Suppressor macrophage treated with lipopolysaccharide for 4 hours (primary cell): Measurements from ENCODE around the gene TOX2.

Source experiments
- DNase-seq: peaks from one replicate; pipeline ENCODE4 v3.0.0-alpha.2; 2020

The TOX2 gene

DNA sequence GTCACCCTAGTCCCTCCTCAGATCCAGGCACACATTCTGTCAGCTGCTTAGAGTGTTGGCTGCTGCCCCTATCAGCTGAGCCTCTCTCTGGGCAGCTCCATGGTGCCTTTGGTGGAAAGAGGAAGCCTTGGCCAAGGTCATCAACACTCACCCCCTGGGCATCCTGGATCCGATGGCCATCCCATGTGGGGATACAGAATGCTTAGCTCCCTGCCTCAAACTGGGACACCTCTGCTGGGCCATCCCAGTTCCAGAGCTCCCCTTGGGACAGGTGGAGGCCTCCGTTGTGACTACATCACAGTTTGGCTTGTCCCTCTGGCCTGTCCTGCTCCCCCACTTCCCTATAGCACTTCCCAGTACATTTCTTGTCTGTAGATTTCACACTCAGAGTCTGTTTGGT, 45.6 kb downstream of the TOX2 start:
- no peak for DNase-seq

DNA sequence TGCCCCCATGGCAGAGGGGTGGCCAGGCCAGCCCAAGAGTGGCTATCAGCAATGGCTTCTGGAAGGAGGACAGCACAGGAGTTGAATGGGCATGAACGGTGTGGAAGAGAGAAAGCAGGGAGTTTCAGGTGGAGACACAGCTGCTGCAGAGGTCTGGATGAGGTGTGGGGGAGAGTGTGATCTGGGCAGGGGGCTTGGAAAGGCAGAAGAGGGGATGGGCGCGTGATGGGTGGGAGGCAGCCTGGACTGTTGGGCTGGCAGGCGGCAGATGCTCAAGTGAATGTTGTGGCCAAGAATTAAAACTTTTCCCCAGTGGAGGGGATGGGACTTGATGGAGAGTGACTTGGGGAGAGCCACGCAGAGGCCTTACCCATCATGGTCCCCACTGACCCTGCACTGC, 46.5 kb downstream of the TOX2 start:
- DNase-seq: no peak

DNA sequence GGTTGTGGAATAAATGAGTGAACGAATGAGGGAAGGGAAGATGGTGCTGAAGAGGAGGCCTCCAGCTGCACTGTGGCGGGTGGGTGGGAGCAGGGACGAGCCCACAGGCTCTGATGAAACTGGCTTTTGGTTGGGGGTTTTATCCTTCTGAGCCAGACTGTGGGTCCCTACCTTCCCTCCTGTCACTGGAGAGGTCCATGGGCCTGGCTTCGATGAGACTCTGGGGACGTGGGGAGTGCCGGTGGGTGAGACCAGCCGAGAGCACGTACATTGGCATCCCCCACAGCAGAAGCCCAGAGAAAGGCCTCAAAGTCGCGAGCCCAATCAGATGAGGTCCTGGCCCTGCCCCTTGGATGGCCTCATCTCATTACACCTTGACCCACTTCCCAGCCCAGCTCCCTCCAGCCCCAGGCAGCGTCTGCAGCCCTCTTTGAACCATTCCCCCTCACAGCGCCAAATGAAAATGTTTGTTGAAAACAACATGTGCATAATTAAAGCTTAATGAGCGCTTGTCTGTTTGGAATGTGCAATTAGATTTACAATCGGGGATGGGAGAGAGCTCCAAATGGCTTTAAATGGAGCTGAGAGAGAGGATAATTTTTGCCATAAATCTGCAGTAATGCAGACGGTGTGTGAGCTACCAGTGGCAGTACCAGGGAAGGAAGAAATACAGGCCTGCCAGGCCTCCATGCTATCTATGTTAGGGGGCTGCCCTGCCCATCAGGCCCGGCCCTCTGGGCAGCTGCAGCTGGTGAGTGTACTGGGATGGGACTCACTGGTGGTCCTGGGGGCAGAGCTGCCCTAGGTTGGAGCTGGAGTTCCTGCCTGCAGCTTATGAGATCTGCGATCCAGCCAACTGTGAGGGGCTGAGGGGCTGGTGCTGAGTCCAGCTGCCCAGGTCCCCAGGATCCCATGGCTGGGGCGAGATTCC, 47.2 kb downstream of the TOX2 start:
- DNase-seq: no peak

DNA sequence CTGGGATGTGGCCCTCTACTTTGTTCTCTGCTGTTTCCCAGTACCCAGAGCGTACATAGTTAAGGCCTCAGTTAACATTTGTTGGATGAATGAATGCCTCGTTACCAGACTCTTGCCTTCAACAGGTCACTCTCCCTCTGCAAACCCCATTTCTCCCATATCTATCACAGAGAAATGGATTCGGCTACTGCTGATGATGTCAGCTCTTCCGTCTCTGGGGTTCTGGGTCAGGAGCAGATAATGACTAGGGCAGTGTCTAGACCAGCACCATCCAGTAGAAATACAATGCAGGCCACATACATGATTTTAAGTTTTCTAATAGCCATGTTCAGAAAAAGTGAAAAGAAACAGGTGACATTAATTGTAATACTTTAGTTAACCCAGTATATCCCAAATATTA, 47.9 kb downstream of the TOX2 start:
- DNase-seq: no peak

DNA sequence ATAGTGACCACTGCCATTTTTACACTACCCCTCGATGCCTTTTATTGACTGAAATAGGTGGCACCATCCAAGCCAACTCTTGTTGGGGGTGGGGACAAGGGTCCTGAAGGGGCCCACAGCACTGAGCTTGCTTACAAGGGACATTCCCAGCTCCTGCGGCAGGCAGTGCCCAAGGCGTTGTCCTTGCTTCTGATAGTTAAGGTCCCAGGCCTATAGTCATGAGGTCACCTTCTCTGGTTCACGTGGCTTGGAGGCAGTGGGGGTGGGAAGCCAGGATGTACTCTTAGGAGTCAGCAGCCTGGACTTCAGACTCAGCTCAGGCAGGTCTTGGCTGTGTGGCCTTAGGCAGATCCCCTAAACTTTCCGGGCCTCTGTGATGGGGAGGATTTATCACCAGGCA, 48.6 kb downstream of the TOX2 start:
- no peak for DNase-seq

DNA sequence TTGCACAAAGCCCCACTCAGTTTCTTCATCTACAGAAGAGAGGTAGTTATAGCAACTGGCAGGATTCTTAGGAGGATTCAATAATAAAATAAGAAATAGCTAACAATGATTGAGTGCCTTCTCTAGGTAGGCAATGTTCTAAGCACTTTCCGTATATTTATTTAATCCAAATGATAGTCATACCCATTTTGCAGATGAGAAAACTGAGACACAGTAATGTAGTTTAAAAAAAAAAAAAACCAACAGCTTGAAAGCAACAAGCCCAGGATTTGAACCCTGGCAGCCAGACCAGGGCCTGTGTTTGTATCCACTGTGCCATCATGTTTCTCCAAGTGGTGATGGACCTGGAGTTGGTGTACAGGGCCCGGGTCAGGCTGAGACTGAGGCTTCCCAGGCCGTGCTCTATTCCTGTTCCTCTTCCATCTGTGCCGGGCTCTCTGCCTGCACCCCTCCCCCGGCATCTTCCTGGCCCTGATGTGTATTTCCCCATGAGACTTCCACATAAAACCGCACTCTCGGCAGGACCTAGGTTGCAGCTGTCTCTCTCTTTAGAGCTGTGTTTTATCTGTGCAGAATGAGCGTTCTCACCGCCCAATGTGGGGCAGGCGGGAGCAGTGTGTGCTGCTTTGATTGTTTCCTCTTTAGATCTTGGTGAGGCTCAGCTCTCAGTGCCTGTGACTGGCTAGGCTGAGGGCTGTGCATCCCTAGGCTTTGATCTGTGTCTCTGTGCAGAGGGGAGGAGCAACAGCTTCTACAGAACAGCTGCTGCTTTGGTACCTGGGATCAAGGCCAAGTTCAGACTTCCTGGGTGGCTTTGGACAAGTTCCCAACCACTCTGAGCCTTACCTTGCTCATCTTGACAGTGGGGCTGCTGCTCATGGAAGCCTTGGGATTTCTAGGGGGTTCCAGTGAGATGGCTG, 49.5 kb downstream of the TOX2 start:
- DNase-seq: peak; percentile 38

DNA sequence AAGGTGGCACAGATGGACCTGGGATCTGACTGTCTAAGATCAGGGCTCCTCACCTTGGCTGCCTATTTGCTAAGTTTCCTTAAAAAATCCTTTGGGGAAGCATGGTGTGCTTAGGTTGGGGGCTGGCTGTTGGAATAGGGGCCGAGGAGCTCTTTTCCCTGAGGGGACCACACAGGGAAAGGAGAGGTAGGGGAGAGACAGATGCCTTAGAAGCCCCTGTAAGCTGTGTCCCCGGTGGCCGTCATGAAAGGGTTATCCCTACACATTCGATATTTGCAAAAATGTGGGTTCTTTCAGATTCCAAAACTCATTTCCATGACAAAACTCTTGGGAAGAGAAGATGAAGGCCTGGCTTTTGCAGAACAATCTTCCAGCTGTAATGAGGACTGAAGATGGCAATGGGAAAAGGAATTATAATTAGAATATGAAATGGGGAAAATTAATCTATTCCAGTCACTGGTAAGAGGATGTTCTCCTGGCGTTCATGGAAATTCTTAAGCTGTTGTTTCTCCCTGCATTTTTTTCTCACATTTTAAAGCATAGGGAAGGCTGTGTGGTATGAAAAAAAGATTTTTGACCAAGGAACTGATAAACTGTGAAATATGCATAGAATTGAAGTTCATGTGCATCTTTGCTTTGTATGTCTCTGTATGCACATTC, 53.8 kb downstream of the TOX2 start:
- no peak for DNase-seq

DNA sequence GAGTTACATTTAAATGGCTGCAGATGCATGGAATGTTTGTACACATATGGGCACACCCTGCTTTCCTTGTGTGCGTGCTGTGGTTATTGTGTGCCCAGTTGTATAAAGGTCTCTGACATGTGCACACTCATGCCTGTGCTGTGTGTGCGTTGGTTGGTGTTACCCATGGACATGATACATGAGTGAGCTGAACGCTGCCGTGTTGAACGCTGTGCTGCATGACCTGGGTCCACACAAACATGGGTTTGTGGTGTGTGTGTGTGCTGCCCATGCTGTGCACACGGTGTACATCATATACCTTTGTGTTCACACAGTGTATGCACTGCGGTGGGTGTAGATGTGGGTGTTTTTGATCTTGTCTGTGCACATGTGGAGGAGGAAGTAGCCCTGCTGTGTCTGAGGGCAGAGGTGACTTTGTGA, 54.4 kb downstream of the TOX2 start:
- no peak for DNase-seq

DNA sequence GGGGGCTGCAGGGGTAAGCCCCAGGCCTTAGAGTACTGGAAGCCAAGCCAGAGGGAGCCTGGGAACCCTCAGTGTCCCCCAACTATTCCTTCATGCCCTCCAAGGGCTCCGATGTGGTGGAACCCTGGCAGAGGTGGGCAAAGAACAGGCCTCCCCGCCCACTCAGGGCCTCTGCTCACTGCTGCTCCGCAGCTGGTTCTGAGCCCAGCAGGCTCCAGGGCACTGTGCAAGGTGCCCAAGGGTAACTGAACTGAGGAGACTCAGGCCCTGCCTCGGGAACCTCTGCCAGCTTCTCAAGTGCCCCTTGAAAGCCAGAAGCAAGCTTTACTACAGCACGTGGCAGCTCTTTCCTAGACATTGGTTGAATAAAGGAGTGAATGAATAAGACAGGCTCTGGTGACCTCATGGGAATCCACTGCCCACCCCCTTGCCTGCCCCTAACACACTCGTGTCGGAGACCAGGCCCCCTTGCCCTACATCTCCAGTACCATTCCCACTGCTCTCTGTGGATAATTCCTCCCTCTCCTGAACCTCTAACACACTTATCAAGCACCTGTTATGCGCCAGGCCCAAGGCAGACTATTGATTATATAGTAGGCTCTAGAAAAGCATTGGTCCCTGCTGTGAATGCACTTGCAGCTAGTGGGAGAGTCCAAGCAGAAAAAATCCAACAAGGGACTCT, 55.0 kb downstream of the TOX2 start:
- no peak for DNase-seq

DNA sequence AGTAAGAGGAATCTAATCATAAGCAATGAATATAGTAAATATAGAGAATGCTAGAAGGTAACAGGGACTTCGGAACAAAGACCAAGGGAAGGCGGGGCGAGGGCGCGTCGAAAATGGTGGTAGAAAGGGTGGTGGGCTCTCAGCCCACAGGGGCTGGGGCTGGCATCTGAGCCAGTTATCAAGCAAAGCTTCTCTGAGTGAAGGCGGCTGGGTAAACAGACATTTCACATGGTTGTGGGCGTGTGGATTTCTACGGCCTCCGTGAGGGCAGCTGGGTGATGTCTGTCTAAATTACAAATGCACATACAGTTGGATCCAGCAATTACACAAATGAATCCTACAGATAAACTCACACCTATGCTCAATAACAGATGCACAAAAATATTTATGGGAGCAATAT, 56.6 kb downstream of the TOX2 start:
- no peak for DNase-seq

DNA sequence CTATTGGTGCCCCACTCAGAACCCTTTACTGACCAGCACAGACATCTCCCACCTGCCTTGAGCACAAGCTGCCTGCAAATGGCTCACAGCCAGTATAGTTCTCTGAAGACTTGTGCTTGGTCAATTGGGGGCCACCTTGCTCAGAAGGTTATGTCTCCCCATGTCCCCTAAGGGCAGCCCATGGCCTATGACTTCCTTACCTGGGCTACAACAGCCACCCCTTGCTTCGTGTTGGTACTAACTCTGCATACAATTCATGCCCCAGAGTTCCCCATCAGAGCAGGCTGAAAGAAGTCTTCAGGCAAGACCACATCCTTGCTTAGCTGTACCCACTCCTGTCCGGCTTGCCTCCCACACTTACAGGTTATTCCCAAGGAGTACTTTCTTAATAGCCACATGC, 57.4 kb downstream of the TOX2 start:
- DNase-seq: no peak

DNA sequence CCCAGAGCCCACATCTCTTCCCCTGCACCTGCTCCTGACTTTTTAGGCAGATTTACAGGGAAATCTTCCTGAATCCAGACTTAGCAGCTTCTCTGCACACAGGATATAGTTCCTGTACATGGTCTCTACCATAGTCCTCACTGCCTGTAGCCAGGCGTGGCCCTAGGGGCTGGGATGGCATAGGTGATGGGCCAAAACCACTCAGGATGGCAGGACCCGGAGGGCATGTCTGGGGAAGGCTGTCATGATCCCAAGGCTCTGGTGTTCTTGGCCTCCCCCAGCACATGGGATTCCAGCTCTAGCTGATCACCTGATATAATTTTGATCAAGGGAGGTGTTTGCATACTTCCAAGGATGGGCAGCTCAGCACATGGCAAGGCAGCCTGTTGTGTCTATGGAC, 58.0 kb downstream of the TOX2 start:
- DNase-seq: no peak

DNA sequence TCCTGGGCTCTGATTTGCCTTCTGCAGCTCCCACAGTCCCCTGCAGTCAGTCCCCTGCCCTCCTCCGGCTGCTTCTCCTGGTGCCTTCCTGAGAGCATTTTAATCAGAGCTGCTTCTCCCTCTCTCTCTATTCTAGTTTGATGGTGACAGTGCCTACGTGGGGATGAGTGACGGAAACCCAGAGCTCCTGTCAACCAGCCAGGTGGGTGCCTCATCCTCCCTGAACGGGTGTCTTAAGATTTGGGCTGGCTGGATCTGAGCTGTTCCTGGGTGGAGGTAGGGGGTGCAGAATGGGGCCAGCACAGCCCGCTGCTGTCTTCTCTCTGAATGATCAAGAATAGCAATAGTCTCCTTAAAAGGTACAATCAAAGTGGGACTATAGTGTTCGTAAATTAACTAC, 58.6 kb downstream of the TOX2 start:
- no peak for DNase-seq

DNA sequence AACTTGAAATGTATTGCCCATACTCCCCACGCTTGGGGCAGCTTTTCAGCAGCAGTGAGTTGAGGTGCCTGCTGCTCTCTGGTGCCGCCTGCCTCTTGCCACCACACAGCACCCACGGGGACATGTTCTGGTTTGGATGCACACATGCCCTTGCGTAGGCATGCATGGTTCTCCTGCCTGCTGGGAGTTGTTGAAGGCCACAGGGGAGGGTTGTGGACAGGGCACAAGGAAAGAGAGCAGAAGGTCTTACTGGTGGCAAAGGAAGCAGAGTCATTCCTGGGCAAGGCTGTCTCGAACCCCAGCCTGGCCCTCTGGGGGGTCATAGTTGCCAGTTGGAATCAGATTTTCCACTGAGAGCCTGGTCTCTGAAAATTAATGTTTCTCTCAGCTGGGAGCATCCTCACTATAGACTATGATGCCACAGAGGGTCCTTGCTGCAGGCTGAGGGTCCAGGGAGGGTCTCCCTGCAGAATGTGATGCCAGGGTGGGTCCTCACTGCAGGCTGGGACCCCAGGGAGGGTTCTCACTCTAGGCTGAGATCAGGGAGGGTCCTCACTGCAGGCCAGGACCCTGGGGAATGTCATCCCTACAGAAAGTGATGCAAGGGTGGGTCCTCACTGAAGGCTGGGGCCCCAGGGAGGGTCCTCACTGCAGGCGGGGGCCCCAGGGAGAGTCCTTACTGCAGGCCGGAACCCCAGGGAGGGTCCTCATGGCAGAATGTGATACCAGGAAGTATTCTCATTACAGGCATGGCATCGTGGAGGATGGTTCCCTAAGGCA, 59.2 kb downstream of the TOX2 start:
- DNase-seq: no peak

DNA sequence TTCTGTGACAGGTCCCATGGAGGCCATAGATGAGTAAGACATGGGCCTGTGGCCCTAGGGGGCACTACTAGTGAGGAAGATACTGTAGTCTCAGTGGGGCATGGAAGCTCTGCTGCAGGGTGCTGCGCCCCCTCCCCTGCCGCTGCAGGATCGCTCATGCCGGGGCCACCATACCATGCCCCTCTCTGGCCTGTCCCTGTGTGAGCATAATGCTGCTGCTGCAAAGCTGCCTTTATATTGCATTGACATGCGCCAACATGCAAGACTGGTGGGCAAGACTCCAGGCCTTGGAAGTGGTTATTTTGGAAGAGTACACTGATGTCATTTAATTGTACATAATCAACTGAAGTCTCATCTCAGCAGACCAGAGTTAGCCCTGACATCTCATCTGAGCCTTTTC, 60.0 kb downstream of the TOX2 start:
- DNase-seq: no peak

DNA sequence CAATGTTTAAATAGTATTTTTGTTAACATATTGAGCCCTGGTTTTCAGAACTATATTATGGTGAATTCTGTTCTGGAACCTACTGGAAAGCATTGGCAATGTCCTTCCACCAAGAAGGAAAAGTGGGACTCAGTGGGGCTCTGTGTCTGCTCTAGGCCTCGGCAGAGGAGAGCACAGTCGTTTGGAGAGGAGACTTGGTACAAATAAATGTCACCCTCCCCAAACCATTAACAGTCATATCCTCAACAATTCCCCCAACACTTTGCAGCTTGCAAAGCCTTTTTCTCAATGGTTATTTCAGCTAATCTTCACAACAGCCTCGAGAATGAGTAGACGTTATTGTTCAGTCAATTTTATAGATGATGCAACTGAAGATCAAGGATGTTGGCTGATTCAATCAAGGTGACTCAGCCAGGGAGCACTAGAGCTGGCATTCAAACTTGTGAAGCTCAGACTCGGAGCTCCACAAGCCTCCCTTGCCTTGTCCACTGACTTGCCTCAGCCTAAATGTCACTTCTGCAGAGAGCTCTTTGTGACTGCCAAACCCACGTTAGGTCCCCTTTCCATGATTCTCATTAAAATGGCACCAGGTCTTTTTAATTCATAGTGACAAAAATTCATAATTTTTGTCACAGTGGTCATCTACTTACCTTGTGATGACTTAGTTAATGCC, 60.6 kb downstream of the TOX2 start:
- no peak for DNase-seq

DNA sequence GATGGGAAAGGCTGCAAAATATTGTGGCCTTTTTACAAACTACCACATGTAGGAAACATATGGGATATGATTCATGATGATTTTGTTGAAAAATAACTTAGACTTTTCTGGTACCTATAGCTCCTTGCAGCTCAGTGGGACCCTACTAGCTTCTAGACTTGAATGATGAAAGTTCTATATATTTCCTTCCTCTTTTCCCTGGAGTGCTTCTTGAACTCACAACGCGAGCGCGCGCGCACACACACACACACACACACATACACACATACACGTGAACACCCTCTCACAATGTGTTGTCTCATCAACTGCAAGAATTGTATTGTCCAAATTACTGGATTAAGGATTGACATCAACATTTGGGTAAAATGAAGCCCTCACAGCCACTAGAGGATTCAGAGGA, 61.9 kb downstream of the TOX2 start:
- peak; percentile 19 for DNase-seq

DNA sequence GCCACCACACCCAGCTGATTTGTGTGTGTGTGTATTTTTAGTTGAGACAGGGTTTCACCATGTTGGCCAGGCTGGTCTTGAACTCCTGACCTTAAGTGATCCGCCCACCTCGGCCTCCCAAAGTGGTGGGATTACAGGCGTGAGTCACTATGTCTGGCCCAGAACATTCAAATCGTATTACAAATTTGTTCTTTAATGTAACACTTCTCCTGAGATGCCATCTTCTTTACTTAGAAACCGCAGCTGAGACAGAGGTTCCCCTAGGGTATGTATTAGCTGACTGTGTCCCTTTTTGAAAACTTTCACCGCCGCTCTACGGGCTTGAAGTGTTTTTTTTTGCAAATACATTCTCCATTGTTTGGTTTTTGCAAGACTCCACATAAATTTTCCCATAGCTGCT, 62.6 kb downstream of the TOX2 start:
- DNase-seq: no peak

DNA sequence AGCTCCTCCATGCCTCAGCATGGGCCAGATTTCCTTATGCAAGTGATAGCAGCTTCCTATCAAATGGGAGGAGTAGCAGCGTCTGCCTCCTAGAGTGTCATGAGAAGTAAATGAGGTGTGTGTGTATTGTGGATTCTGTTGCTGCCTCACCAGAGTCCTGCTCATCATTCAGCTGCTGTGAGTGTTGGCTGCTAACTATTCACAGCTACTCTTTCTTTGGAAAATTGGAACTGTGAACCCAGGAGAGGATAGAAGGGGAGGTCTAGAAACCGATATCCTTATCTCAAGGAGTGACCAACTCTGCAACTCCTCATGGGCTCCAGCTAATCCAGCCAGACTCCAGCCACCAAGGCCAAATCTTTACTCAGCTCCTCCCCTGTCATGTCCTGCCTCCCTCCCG, 63.3 kb downstream of the TOX2 start:
- DNase-seq: no peak

DNA sequence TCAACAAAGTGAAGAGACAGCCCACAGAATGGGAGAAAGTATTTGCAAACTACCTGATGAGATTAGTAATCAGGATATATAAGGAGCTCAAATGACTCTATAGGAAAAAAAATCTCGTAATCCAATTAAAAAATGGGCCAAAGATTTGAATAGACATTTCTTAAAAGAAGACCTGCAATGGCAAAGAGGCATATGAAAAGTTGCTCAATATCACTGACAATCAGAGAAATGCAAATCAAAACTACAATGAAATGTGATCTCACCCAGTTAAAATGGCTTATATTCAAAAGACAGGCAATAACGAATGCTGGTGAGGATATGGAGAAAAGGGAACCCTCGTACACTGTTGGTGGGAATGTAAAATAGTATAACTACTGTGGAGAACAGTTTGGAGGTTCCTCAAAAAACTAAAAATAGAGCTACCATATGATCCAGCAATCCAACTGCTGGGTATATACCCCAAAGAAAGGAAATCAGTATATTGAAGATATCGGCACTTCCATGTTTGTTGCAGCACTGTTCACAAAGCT, 65.0 kb downstream of the TOX2 start:
- peak; percentile 27 for DNase-seq

DNA sequence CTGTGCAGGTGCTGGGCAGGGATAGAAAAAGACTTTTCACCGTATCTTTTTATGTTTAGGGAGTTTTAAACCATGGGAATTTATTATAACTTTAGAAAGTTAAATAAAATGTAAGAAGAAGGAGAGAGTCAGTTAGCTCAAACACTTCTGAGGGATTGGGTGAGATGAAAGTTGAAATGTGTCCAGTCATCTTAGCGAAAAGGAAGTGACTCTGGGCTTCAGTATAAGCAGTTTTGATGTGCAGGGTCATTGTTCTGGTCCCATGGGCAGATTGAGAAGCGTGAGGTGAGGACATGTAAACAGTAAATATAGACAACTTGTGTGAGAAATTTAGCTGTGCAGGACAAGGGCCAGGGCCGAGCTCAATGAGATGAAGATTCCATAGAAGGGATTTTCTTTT, 66.9 kb downstream of the TOX2 start:
- peak; percentile 39 for DNase-seq
